ENCODE results near the gene FGF12. TPM values are rescaled to one million over a fixed set of nuclear protein-coding genes. Genes with fewer than 3 reads are reported as not detected.

The FGF12 gene
- polyA plus RNA-seq, 1 of the 3 experiments (the other 2 are of a cell fraction), result 0.30 TPM

GRCh38 chr3:192260116-192261010, 467.0 kb downstream of the FGF12 start:
- H3K27me3 ChIP-seq (ENCODE audit: insufficient read depth), result no peaks in the 10 kb centered on the region
- no peak overlapping the region for H3K27ac ChIP-seq (ENCODE audit: low read depth in 2 of 2, low read length in 1 of 2)
- no peaks in the 10 kb centered on the region for H3F3A ChIP-seq (replicated peaks; ENCODE audit: insufficient read depth)
- CTCF ChIA-PET, result no interaction called here
- H3K9me2 ChIP-seq, result no peaks in the 10 kb centered on the region
- H2AFZ ChIP-seq (ENCODE audit: low read depth), result no peak overlapping the region
- DNase-seq, result no peak
- H4K20me1 ChIP-seq (ENCODE audit: insufficient read depth), result no peaks in the 10 kb centered on the region
- no peak for TF ChIP-seq REST (IDR thresholded peaks at IDR 0.05; ENCODE audit: low read depth, low read length)
- no peak for TF ChIP-seq FOSL2 (IDR thresholded peaks at IDR 0.05; ENCODE audit: borderline replicate concordance, low read depth)
- no peak for TF ChIP-seq USF1 (IDR thresholded peaks at IDR 0.05; ENCODE audit: borderline replicate concordance, low read depth)
- H3K4me1 ChIP-seq (ENCODE audit: control insufficient read depth in 1 of 2, insufficient read depth in 2 of 2, low read depth in 1 of 2, low read length in 1 of 2), result no peaks in the 10 kb centered on the region
- no peak overlapping the region for H3K4me3 ChIP-seq (ENCODE audit: low read depth in 2 of 2, low read length in 1 of 2)
- H3K9me3 ChIP-seq, result no peaks in the 10 kb centered on the region
- POLR2A ChIA-PET, result no interaction called here
- H3K36me3 ChIP-seq (replicated peaks in 1 of 2; ENCODE audit: control insufficient read depth in 1 of 2, insufficient read depth in 2 of 2, low read length in 1 of 2), result no peaks in the 10 kb centered on the region
- WGBS (ENCODE audit: low lambda C conversion rate), result 30% methylated on average over 5 of the region's 5 CpGs
- H3K79me2 ChIP-seq (ENCODE audit: insufficient read depth), result no peaks in the 10 kb centered on the region
- no peak overlapping the region for H3K4me2 ChIP-seq
- no peak overlapping the region for H3K9ac ChIP-seq

GRCh38 chr3:192259661-192260060, 467.7 kb downstream of the FGF12 start:
- POLR2A ChIA-PET, result no interaction called here
- Histone ChIP-seq H3K27me3 (ENCODE audit: insufficient read depth) (no peaks in the 10 kb centered on the region), H3K4me2 (no peak overlapping the region), H3K4me1 (ENCODE audit: control insufficient read depth in 1 of 2, insufficient read depth in 2 of 2, low read depth in 1 of 2, low read length in 1 of 2) (no peaks in the 10 kb centered on the region), H3K9ac (no peak overlapping the region), H3K4me3 (ENCODE audit: low read depth in 2 of 2, low read length in 1 of 2) (no peak overlapping the region), H3K9me2 (no peaks in the 10 kb centered on the region), H3F3A (replicated peaks; ENCODE audit: insufficient read depth) (no peaks in the 10 kb centered on the region), H4K20me1 (ENCODE audit: insufficient read depth) (no peaks in the 10 kb centered on the region), H3K27ac (ENCODE audit: low read depth in 2 of 2, low read length in 1 of 2) (no peak overlapping the region), H2AFZ (ENCODE audit: low read depth) (no peak overlapping the region), H3K36me3 (replicated peaks in 1 of 2; ENCODE audit: control insufficient read depth in 1 of 2, insufficient read depth in 2 of 2, low read length in 1 of 2) (no peaks in the 10 kb centered on the region), H3K9me3 (no peaks in the 10 kb centered on the region), H3K79me2 (ENCODE audit: insufficient read depth) (no peaks in the 10 kb centered on the region)
- no peak for DNase-seq
- no peak for TF ChIP-seq SIN3A (IDR thresholded peaks at IDR 0.05; ENCODE audit: borderline replicate concordance, low read depth, low read length)
- no peak for TF ChIP-seq RCOR1 (IDR thresholded peaks at IDR 0.05; ENCODE audit: low read length)
- no peak for TF ChIP-seq POLR2AphosphoS5 (IDR thresholded peaks at IDR 0.05; ENCODE audit: low read depth, low read length)
- TF ChIP-seq USF2 (IDR thresholded peaks at IDR 0.05; ENCODE audit: borderline replicate concordance, low read depth, low read length), result no peak
- no peak for TF ChIP-seq USF1 (IDR thresholded peaks at IDR 0.05; ENCODE audit: borderline replicate concordance, low read depth)
- no peak for TF ChIP-seq TCF12 (IDR thresholded peaks at IDR 0.05)
- no peak for TF ChIP-seq FOXM1 (IDR thresholded peaks at IDR 0.05; ENCODE audit: low read depth)
- no peak for TF ChIP-seq RFX5 (IDR thresholded peaks at IDR 0.05; ENCODE audit: low read length)
- TF ChIP-seq JUND (IDR thresholded peaks at IDR 0.05), result no peak
- TF ChIP-seq ELF1 (IDR thresholded peaks at IDR 0.05), result no peak
- no peak for TF ChIP-seq PBX3 (IDR thresholded peaks at IDR 0.05)
- no peak for TF ChIP-seq TAF1 (IDR thresholded peaks at IDR 0.05; ENCODE audit: borderline replicate concordance, low read depth, low read length)
- TF ChIP-seq GATA2 (CRISPR knock-in tag; IDR thresholded peaks at IDR 0.05), result no peak
- no peak for TF ChIP-seq RXRA (IDR thresholded peaks at IDR 0.05; ENCODE audit: borderline replicate concordance, low read depth)
- CTCF ChIA-PET, result interaction anchor here (0.7 kb wide), 1 partner anchor 15 kb away, joined by 3 read pairs; no protein-coding TSS in a partner anchor
- WGBS (ENCODE audit: low lambda C conversion rate), result 3% methylated on average over 3 of the region's 3 CpGs
